ENCODE results near the gene ORC6. TPM values are rescaled to one million over a fixed set of nuclear protein-coding genes. Genes with fewer than 3 reads are reported as not detected.

The ORC6 gene
- under 1 TPM; 0.26 to 0.79 (median 0.34) TPM for total RNA-seq
- 1 to 10 TPM in 2 of 3 donors, under 1 TPM in 1; 0.70 to 2.5 (median 1.6) TPM for polyA plus RNA-seq
- long read RNA-seq, donor 1 = 0 reads
- long read RNA-seq, donor 2 = 0 reads

GRCh38 chr16:46689365-46690280, at the start of gene ORC6:
ORC6 (plus strand) TSS chr16:46689659; CDS start chr16:46689706, 47 bp downstream.
- peak; percentile 90 to 93 (median 90) for ATAC-seq
- Histone ChIP-seq H3K9me3 (no peaks in the 10 kb centered on the region), H3K36me3 (ENCODE audit: insufficient read depth in 1 of 2, low read depth in 1 of 2) (no peaks in the 10 kb centered on the region), H3K4me3 (peak within 1 kb of the TSS; percentile 96), H3K27me3 (ENCODE audit: insufficient read depth in 3 of 3, low read length in 2 of 3) (no peaks in the 10 kb centered on the region), H3K4me1 (peaks cover 36% of the 10 kb centered on the region), H3K27ac (peak within 1 kb of the TSS; percentile 96)
- peak; percentile 98 to 99 for DNase-seq
- intact Hi-C loops (cut with DNase I) = loop anchor here in 1 of 2 donors (5.0 kb wide), 1 partner anchor 113 kb away; no protein-coding TSS in a partner anchor
- TF ChIP-seq CTCF (IDR thresholded peaks at IDR 0.05) = no peak
- 0% methylated on average over 68 to 79 of the region's 79 CpGs for WGBS, 3 donors

- DNase-seq (no peak), ATAC-seq (no peak)
- Histone ChIP-seq H3K36me3 (ENCODE audit: insufficient read depth in 1 of 2, low read depth in 1 of 2) (no peaks in the 10 kb centered on the region), H3K27me3 (ENCODE audit: insufficient read depth in 3 of 3, low read length in 2 of 3) (no peaks in the 10 kb centered on the region), H3K9me3 (peaks cover 9% of the 10 kb centered on the region), H3K27ac (no peak overlapping the region), H3K4me1 (peaks cover 7% of the 10 kb centered on the region), H3K4me3 (no peak overlapping the region)
- TF ChIP-seq CTCF (IDR thresholded peaks at IDR 0.05) = no peak
- 92 to 93% (median 93%) methylated on average over 8 of the region's 8 CpGs for WGBS, 3 donors
- intact Hi-C loops (cut with DNase I) = no loop called here
These were observed 40.8 kb upstream of the ORC6 start for GRCh38 chr16:46648656-46649055.

- Histone ChIP-seq H3K27ac (peak overlapping the region; percentile 79), H3K4me3 (peak overlapping the region; percentile 57), H3K27me3 (ENCODE audit: insufficient read depth in 3 of 3, low read length in 2 of 3) (no peaks in the 10 kb centered on the region), H3K36me3 (ENCODE audit: insufficient read depth in 1 of 2, low read depth in 1 of 2) (no peaks in the 10 kb centered on the region), H3K9me3 (peaks cover 2% of the 10 kb centered on the region), H3K4me1 (peaks cover 7% of the 10 kb centered on the region)
- 26 to 36% (median 28%) methylated on average over 27 of the region's 27 CpGs for WGBS, 3 donors
- peak; percentile 95 to 97 (median 96) for ATAC-seq
- DNase-seq = peak; percentile 79 to 89
- no peak for TF ChIP-seq CTCF (IDR thresholded peaks at IDR 0.05)
- intact Hi-C loops (cut with DNase I) = no loop called here
These were observed 39.7 kb upstream of the ORC6 start for GRCh38 chr16:46649588-46650253.

GRCh38 chr16:46650254-46650623, 39.2 kb upstream of the ORC6 start:
- intact Hi-C loops (cut with DNase I) = no loop called here

More at GRCh38 chr16:46650254-46650623, 39.2 kb upstream of the ORC6 start:
- no peak for TF ChIP-seq CTCF (IDR thresholded peaks at IDR 0.05)
- peak; percentile 79 to 89 (median 88) for ATAC-seq
- Histone ChIP-seq H3K4me1 (peaks cover 7% of the 10 kb centered on the region), H3K9me3 (no peaks in the 10 kb centered on the region), H3K36me3 (ENCODE audit: insufficient read depth in 1 of 2, low read depth in 1 of 2) (no peaks in the 10 kb centered on the region), H3K27me3 (ENCODE audit: insufficient read depth in 3 of 3, low read length in 2 of 3) (no peaks in the 10 kb centered on the region), H3K4me3 (peak overlapping the region; percentile 57), H3K27ac (peak overlapping the region; percentile 79)
- DNase-seq = peak in 1 of 2 donors; percentile 26
- 40 to 63% (median 41%) methylated on average over 5 of the region's 5 CpGs for WGBS, 3 donors

Measured in psoas muscle (tissue), 8 donors.